Measurements from ENCODE around the gene LCT.
"Not testable (repeated sequence)": the region's sequence is repeated elsewhere in the genome, so short reads cannot be mapped to it uniquely, and the experiment has no call there.

Gene LCT

DNA sequence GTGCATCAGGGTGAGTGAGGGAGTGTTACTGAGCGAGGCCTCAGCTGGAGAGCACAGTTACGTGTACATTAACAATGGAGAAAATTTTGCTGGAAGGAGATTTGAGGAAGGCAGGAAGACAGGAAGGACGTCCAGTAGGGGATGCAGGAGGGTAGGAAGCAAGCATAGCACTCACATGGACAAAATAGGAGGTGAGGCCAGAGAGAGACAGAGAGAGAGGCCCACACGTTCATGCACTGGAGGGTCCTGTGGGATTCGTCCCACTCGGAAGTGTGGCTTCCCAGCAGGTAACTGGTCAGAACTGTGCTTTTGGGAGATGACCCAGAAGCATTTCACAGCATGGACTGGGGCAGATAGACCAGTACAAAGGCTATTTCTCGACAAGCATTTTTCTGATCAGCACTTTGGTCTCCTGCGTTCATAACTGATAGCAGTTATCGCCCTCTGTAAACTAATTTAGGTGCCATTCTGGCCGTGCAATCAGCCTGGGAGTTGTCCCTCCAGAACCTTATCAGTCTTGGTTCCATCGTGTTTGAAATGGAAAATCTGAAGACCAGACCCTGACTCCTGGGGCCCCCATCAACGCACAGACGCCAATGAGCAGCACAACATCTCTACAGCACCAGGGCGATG, 5.7 kb downstream of the LCT start:
- no peak for DNase-seq

DNA sequence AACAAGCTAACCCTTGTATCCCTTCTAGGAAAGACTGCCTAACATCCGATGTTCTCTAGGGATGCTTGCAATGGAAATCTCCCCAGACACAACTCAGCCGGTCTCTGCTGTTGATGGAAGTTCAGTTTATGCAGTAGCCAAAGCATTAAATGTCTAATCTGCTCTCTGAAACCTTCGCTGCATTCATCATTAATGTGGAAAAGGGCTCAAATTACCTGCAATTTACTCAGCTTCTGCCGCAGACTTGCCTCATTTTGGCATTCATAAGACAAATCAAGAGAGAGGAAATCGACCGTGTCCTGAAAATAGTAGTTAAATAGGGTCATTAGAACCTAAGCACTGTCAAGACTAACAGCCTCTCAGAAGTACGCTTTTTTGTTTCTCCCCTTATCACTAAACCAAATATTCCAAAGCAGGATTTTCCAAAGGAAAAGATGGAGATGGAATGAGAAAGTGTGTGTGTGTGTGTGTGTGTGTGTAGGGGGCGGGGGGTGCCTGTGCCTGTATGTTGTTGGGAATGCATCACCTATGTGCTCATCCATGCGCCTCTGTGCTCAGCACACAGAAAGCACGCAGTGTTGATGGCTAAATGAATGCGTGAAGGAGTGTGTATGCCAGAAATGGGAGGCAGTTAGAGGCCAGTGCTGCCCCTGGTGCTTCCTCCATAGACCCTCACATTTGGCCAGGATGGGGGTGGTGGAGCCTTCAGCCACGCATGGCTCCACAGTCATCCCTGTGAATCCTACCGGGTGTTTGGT, 7.4 kb downstream of the LCT start:
- DNase-seq = no peak

DNA sequence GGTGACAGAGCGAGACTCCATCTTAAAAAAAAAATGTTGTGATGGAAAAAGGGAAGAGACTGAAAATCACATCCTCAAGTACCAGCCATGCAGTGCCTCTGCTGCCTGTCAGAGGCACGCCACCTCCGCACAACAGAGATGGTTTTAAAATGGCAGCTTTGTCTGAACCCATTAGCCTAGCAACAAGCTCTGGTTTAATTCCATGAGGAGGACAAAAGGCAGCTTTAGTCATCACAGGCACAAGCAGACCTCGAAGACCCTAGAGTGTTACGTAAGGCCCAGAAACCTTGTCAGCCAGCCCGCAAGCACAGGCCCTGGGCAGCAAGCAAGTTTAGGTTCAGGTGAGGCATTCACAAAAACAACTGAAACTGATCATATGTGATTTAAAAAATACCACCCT, 10.4 kb downstream of the LCT start:
- no peak for DNase-seq

DNA sequence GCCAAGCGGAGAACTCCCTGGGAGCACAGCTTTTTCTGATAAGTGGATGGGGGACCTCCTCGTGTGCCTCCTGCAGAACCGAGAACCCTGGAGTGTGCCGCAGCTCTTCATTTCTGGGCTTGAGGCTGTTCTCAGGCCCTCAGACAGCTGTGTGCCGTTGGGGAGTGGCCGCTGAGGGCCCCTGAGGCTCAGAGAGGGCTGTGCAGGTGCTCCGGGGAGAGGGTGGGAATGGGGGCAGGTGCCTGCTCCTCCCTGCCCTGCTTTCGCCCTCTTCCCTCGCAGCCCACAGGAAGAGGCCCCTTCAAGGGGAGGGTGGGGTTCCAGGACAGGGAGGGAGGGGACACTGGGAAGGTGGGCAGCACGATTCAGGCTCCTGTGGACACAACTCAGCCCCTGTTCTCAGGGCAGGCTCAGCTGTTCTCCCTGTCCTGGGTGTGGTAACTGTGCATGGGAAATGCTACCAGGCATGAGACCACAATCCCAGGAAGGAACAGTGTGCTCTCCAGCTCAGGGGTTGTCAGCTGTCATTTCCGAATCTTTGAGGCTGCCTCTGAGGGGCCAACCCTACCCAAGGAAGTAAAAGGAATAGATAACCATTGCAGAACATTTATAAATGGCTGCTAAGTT, 11.3 kb downstream of the LCT start:
- DNase-seq = no peak

DNA sequence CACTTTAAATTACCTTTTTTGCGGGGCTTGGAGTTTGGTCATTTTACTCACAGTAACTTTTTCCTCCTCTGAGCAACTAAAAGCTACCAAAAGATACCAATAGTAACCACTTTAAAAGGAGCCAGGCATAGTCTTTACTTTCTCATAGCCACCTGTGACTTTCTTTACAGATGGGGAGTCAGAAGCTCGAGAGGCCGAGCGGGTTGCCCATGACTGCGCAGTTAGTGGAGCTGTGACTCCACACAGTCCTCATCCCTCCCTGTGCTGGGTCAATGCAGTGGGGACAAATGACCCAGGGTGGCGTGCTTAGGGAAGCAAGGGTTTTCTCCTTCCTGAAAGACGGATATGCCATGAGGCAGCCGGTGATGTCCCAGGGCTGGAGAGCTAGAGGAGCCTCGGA, 11.9 kb downstream of the LCT start:
- DNase-seq = no peak

DNA sequence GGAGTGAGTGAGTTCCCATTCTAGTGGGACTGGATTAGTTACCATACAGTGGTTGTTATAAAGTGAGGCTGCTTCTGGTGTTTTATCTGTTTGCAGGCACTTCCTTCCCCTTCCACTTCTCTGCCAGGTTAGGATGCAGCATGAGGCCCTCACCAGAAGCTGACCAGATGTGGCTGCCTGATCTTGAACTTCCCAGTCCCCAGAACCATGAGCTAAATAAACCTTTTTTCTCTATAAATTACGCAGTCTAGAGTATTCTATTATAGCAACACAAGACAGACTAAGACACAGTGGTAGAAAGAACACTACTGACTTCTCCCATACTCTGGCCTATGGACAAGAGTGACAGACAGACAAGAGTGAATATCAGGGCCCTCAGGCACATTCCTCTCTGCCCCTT, 14.1 kb downstream of the LCT start:
- no peak for DNase-seq

DNA sequence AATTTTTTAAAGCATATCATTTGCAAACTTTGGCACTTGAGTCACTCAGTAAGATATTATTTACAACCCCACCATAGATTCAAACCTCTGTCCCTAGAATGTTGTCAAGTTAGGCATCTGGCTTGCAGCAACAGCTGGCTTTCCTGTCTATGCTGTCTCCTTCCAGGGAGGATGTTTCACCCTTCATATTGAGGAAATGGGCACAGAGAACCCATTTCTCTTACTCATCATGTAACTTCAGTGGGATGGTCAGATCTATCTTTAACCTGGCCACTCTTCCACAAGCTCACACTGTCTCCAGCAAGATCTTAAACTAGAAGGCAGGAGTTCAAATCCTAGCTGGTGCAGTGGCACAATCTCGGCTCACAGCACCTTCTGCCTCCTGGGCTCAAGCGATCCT, 15.8 kb downstream of the LCT start:
- no peak for DNase-seq

DNA sequence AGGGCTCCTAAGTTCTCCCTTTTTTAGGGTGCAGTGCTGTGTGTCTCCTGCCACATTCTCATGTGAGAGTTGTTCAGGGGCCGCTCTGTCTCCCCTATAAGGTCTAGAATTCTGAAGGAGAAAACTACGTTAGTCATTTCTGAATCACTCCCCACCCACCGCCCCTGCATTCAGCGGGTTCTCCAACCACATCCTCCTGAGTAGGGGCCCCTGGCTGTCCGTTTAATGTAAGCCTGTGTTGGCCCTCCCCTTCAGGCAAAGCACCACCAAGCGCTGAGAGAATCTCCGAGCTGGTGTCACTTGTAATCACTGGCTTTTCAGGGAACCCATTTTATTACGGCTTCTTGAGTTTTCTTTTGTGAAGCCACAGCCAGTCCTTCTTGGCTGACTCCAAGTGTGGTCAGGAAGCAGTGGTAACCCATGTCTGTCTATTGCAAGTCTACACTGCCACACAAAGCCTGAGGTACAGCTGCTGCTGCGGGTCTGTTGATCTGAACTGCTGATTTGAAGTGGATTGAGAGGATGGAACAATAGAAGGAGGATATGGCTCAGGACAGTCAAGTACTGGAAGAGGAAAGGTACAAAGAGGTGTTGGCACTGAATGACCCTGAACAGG, 16.9 kb downstream of the LCT start:
- no peak for DNase-seq

DNA sequence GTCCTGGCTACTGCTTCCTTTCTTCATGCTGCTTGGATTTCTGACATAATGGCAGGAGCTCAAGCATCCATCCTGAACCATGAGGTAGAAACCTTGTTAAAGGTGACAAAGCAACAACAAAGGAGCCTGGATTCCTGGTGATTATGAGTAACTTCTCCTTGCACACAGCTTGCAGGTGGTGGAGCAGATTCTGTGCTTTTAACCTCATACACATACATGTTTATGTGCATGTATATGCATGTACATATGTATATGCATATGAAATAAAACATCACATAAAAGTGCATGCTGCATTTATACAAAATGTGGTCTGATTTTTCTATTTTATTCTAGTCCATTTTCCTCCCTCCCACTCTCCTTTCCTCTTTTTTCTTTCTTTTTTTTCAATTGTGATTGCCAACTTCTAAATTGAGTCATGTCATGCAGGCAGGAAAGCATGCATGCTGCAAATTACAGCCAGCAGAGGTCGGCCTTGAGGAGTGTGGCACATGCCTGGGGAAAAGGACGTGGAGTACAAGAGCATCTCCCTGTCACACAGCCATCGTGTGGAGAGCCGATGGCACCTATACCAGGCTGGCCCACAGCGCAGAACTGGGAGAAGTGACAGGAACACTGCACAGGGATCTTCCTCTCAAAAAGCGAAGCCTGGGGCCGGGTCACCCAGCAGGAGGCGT, 17.9 kb downstream of the LCT start:
- DNase-seq = no peak

DNA sequence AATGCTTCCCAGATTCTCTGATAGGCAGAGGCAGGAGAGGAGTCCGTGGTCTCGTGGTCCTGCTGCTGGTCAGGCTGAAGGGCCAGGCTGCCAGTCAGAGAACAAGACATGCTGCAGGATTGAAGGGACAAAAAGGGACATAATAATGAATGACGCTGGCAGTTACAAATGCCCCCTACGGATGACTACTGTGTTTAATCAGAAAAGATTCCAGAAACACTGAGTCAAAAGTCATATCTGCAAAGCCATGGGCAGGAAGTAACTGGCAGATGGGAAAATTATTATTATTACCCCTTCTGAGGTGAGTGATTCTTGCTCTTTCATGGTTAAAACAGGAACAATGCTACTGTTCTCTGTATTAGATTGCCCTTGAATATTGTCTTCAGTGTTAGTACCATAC, 19.0 kb downstream of the LCT start:
- no peak for DNase-seq

DNA sequence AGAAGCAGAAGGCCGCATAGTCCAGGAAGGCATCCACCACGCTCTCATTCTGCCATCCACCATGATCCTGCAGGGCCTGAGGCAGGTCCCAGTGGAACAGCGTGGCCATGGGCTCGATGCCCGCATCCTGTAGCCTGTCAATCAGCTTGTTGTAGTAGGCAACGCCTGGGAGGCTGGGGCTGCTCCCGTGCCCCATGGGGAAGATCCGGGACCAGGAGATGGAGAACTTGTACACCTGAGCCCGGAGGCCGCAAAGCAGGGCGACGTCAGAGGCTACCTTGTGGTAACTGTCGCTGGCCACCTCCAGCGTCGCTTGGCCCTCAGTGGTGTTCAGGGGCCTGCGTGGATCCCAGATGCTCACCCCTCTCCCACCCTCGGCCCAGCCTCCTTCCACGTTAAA, 19.5 kb downstream of the LCT start:
- no peak for DNase-seq

DNA sequence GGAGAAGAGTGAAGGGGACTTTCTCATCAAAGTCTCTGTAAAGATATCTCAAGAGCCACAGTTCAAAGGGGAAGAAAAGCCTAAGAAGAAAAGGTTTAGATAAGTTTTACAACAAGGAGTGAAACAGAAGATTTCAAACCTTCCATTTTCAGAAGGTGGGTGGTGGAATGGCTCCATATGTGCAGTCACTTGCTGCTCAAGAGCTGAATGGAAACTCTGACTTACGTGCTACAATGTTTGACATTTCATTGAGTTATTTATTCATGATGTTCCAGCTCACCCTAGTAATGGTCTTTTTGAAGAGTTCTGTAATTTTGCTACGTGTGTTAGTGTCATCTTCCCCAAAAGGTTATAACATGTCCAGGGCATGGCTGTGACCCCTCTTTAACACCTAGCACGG, 21.7 kb downstream of the LCT start:
- DNase-seq = no peak

DNA sequence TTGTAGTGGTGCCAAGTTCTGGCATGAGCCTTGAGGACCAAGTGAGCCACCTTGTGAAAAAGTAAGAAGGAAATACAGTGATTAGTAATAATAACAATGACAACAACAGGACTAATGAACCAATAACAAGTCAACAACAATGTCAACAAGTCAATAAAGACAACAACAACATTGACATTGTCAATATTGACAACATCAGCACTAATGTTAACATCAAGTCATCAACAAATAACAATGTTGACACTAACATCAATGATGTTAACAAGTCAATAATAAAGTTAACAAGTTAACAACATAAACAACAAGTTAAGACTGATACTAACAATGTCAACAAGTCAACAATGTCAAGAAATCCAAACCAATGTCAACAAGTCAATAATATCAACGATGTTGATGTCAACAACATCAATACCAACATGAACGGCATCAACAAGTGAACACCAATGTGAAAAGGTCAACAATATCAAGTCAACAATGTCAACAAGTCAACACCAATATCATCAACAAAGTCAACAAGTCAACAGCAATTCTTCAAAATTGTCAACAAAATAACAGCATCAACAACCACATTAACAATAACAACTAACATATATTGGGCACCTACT, 24.0 kb downstream of the LCT start:
- DNase-seq = no peak

DNA sequence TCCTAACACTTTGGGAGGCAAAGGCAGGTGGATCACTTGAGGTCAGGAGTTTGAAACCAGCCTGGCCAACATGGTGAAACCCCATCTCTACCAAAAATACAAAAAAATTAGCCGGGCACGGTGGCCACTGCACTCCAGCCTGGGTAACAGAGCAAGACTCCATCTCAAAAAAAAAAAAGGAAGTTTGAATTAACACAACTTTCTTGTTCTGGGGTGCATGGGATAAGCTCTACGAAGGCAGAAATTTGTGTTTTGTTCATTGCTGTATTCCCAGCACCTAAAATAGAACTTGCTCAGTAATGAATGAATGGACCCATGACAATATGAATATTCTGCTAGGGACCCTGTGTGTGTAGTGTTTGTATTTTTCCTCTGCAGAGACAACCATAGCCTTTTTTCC, 29.1 kb downstream of the LCT start:
- not testable (repeated sequence) for DNase-seq

DNA sequence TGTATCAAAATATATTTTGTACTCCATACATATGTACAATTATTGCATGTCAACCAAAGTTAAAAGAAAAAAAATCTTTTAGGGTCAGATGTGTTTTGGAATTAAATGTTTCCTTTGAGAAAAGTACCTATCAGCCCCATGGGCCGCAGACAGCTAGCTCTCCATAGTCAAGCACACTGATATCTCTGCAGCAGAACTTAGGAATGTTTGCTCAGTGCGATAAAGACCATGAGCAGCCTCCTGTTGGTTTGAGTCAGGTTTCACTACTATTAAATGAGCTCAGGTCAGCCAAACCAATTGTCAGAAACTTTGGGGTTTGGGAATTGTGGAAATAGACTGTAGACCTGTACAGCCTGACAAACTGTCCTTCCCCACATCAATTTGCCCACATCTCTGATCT, 33.7 kb downstream of the LCT start:
- no peak for DNase-seq

DNA sequence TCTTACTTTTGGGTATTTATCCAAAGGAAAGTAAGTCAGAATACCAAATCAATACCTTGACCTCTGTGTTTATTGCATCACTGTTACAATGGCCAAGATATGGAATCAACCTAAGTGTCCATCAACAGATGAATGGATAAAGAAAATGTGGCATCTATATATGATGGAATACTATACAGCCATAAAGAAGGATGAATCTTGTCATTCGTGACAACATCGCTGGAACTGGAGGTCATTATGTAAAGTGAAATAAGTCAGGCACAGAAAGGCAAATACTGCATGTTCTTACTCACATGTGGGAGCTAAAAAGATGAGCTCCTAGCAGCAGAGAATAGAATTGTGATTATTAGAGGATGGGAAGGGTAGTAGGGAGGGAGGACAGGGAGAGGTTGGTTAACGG, 34.6 kb downstream of the LCT start:
- DNase-seq = no peak

DNA sequence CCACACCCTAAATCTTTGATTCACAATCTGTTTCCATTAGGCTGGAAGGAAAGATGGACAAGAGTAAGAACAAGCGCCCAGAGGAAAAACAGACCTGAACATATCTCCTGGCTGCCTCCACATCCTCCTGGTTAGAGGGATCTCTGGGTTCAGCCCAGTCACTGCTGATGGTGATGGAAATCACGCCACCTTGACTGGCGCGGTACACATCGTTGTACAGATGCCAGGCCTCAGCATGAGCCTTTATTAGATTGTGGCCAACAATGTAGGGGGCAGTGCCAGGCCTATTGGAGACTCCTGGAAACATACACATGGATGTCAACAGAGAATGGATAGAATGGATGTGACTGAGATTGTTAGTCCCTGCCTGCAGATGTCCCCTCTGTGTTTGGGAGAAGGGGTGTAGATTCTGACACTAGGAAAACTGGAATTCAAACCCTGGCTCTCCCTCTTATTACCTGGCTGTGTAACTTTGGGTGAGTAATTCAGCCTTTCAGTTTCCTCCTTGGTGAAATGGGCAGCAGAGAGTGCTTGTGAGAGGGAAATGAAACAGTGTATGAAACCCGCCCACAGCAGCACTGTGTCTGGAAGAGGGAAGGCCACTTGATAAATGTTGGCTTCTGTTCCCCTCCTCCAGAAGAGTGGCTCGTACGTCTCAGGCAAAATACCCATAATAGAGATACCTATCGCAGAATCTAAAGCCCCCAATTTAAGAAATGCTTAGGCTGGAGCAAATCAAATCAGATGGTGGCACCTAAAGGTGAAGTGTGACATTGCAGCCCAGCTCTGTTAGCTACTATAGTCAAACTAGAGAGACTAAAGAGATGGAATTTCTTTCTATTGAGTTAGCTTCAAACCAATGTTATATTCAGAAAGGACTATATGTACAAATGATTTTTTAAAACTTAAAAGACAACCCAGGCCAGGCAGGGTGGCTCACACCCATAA, 36.2 kb downstream of the LCT start:
- no peak for DNase-seq

DNA sequence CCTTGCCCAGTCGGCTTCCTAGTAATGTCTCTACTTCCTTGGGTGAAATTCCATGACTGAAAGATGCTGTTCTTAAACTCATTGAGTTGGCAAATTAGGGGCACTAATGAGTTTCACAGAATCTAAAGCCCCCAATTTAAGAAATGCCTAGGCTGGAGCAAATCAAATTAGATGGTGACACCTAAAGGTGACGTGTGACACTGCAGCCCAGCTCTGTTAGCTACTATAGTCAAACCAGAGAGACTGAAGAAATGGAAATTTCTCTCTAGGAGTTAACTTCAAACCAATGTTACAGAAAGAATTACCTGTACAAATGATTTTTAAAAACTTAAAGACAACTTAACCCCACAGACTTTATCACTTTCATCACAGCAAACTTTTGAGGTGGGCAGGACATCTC, 37.2 kb downstream of the LCT start:
- no peak for DNase-seq

DNA sequence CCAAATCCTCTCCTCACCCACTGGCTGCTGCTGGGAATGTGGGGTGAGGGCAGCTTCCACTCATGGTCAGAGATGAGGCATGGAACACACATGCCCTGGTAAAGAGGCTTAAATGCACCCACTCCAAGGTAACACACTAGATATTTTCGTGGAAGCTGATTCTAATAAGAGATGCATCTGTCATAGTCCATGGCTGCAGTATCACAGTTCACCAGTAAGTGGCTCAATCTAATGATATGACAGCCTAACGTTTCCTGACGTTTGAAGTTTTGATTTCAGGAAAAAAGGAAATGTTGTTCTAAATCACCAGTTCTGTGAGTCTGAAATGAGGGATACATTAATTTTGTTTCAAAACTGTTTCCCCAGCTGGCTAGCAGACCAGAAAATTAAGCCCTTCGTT, 38.2 kb downstream of the LCT start:
- DNase-seq = no peak

DNA sequence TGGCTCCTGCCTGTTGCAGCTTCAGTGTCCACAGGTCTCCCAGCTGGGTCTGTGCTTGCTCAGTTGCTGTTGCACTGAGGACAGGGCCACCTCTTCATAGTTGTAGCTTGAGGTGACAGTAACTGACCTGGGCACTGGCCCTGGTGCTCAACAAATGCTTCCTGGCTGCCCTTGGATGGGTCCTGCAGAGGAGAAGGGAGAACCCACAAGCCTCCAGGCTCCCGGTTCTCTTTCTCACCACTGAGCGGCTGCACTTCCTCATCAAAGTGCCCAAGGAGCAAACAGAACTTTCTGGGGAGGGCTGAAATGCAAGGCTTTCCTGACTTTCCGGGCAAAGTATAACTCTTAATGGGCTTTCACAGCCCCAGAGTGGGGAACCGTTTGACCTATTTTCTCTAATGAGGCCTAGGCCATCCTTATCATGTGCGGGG, 38.7 kb downstream of the LCT start:
- DNase-seq = no peak

DNA sequence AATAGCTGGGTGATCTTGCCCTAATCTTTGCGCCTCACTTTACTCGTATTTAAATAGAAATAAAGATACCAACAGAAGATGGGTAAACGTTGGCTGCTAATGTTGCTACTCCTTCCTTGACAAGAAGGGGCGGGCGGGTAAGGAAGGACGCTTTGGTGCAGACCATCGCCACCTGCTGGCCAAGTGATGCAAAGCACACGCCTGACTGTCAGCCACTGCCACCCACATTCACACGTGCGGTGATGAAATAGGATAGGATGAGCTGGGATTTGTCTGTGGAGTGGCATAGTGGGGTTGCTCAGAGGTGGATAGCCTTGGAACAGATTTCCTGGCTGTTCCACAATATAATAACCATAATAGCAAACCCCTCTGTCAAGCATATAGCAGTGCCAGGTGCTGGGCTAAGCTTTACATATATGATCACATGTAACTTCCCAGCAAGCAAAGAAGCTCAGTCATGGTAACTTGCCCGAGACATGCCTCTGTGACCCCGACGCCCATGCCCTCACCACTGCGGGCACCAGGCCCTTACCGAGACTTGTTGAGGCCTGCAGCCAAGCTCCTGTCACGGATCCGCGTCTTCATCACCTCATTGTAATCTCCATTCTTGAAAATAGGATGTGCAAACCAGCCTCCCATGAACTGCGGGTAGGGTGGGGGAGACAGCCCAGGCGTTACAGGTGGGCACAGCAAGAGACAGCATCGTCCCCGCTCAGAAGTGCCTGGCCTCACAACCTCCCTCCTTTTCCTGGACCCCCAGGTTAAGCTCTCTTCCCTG, 39.3 kb downstream of the LCT start:
- DNase-seq = no peak
